Activated naive CD4-positive, alpha-beta T cell (primary cell): ENCODE results near the gene PLD6.
A peak's percentile ranks its signal among the peaks of the same experiment; 100 is the strongest.

Source experiments
- DNase-seq, 4 experiments: peaks; one replicate each; lab custom pipeline; 2025; lab: John Stamatoyannopoulos, UW

Gene PLD6

DNA sequence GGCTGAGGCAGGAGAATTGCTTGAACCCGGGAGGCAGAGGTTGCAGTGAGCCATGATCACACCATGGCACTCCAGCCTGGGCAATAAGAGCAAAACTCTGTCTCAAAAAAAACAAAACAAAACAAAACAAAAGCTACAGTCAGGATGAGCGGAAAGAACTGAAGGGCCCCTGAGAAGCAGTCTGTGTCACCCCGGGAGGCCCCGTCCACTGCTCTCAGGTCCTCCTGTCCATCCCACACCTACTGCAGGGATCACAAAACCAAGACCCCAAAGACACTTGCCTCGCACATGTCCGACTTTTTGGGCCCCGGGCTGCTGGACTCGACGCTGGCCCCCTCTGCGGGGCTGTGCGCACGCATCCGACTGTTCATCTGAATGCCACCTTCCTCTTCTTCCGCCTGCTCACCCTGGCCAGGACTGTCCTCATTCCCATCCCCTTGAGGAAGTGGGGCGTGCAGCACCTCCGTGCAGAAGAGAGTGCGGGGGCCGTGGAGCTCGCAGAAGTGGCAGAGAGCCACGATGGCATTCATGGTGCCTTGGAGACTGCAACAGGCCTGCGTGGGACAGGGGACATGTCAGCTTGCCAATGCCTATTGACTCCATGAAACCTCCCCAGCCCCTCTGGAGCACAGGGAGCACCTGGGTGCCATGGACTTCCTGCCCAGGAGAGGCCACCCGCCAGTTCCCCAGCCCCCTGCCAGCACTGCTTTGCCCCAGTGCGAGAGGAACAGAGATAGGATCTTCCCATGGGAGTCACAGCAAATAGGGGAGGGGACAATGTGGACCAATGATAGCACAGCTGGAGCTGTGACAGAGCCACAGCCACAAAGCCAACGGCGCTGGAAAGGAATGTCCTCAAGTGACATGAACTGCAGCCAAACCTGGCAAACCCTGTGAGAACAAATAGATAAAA is 21.7 kb upstream of the PLD6 start:
- DNase-seq = no peak

DNA sequence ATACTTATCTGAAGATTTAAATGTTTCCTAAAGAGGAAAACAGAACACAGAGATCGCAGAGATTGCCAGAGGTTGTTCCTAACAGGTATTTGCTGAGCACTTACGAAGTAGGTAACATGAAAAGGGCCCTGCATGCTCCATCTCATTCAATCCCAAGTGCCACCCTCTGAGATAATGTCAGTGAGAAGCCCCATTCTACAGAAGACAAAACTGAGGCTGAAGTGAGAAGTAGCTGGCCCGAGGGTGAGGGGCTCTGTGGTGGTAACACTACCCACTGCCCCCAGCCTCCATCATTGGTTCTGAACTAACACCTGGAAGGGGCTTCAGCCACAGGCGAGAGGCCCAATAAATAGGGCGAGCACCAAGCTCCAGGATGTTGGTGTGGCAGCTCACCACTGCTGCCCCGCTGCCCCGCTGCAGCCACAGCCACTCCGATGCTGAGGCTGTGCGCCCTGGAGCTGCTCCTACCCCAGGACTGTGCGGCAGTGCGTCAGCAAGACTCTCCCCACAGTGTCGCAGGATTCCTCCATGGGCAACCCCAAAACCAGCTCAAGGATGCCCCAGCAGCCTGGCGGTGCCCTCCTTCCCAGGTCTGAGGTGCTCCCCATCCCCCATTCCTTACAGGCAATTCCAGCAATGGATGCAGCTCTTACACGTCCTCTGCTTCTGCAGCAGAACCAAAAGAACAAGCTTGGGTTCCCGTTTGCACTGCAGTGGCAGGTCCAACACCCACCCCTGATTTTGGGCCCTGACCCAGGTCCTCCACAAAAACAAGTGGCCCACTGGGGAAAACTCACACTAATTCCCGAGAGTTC is 20.5 kb upstream of the PLD6 start:
- DNase-seq = no peak

DNA sequence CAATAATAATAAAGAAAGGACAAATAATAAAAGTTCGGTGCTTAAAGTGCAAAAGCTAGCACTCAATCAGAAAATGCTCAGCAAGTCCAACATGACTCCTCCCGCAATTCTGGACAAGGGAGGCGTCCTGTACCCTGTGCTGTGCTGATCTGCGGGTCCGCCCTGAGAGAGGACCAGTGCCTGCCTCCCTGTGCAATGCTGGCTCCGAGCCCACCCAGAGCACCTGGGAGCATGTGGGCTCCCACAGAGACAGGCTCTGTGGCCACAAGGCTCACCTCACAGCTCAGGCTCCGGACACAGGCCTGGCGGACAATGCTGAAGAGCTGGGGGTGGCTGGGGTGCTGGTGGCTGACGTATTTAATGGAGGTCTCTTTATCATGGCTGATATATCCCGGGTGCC is 19.8 kb upstream of the PLD6 start:
- DNase-seq = no peak

DNA sequence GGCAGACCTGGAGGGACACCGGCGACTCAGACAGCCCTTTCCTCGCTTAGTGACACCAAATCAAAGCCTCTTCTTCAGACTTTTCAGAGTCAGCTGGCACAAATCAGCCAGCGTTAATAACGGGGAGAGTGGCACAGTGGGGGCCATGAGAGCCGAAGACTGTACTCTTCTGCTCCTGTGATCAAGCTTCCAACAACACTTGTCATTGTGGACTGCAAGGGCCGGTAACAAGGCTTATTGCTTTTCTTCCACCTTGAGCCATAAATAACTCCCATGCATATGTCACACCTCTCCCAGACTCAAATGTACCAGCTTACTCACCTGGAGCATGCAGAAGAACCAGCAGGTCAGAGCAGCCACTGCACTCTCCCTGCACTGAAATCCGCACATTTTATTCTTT is 18.0 kb upstream of the PLD6 start:
- DNase-seq = no peak

DNA sequence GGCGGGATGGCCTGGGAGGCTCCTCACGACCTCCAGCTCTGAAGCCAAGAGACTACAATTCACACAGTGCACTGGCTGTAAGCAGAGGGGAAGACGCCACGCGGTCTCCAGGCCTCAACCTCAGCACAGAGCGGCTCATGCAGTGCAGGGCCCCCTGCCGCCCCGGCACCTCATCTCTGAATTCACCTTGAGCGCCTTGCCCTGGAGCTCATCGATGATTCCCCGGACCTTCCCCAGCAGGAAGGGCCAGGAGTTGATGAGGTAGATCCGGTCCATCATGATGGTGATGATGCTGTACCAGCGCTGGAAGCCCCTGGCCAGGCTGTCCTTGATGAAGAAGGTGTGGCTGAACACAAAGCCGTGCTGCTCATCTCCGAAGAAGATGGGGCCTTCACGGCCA is 17.6 kb upstream of the PLD6 start:
- DNase-seq = no peak

DNA sequence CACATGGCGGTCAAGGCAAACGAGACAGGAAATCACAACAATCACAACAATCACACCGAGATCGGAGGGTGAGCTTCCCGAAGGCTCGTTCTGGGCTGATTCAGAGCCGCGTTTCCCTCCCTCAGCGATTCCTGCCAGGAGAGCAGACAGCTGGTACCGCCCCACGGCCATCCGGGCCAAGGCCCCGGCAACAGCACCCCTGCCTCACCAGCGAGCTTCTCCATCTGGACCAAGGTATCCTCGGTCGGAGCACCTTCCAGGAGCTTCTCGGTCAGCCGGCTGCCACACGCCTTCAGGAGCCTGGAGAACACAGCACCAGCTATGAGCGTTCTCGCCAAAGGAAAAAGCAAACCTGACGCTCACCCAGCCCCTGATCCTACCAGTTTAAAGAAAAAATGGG is 15.2 kb upstream of the PLD6 start:
- DNase-seq = no peak

DNA sequence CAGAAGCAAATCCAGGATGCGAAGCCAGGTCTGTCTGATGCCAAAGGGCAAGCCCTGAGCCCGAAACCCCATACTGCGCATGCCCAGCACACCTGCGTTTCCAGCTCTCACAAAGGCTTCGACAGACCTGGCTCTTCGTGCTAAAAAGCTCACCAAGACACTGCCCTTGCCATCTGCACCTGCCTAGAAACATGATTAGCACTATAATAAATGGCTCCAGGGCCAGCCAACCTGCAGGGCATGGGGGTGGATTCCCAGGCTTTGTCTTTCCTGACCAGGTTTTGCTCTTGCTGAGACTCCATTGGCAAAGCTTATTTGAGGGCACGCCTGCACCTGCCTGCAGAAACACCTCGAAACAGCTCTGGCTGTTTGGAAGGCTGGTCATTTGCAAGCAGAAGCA is 14.4 kb upstream of the PLD6 start:
- no peak for DNase-seq

DNA sequence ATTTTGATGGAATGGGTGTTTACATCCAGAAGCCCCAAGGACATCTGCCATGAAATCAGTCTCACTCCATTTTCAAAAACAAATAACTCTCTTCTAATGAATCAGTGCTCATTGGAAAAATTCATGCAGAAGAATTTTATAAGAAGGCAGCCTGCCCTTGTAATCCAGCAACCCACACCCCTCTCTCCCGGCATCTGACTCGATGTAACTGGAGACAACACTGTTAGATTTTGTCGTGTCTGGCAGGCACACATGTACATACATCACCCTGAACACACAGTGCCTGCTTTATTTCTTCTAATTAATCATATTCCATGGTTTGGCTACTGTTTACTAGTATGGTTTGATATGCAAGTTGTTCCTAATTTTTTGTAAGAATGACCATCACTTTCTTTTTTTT is 11.9 kb upstream of the PLD6 start:
- no peak for DNase-seq

GRCh38 chr17:17216776-17217175 is 10.6 kb upstream of the PLD6 start:
- DNase-seq = no peak

DNA sequence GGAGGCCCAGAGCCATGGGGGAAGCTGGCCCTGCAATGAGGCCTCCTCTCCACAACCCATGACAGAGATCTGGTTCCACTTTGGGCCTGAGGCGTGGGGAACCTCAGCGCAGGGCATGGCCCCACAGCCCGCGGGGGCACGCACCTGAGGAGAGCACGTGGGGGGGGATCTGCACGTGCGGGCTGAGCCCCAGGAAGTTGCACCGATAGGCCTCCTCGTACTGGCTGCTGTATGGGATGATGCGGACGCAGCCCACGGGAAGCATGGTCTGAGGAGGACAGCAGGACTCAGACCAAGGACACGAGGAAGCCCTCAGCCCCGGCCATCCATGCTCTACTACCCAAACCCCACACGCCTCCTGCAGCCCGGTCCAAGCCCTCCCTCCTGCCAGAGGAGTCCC is 10.1 kb upstream of the PLD6 start:
- DNase-seq = no peak

DNA sequence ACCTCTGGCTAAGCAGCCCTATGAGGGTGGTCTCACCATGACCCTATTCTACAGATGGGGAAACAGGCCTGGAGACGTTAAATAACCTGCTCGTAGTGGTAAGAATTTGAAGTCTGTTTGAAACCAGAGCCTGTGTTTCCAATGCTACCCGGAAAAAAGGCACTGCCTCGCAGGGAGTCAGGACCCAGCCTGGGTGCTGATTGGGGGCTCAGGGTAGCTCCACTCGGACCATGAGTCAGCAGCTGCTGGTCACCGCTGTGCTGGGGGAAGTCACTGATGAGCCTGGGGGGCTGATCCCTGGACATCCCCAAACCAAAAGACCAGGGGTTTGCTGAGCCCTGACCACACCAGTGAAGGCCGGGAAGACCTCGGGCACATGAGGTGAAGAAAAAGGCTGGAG is 9.4 kb upstream of the PLD6 start:
- no peak for DNase-seq

- no peak for DNase-seq
Observed at GRCh38 chr17:17214646-17215436, 8.7 kb upstream of the PLD6 start.

DNA sequence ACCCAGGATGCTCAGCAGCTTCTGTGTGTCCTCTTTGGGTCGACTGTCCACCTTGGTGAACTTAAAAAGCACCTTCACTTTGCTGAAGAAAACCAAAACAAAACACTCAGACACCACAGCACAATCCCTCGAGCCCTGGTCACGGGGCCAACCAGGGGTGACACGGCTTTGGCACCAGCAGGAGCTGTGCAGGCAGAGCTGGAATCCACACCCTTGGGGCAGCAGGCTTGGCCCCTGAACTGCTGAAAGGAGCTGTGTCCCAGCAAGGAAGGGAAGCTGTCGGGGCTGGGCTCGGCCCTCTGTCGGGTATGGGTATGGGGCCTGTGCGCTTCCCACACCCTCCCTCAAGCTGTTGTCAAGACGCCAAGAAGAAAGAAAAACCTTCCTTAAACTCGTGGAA is 7.6 kb upstream of the PLD6 start:
- DNase-seq = no peak

DNA sequence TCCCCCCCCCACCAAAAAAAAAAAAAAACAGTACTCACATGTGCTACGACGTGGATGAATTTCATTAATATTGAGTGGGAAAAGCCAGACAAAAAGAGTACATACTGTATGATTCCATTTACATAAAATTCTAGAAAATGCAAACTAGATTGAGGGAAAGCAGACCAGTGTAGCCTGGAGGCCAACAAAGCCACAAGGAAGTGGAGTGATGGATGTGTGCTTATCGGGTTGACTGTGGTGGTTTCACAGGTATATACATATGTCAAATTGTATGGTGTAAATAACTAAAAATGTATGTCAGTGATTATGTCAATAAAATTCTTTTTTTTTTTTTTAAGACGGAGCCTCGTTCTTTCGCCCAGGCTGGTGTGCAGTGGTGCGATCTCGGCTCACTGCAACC is 1.9 kb upstream of the PLD6 start:
- no peak for DNase-seq

GRCh38 chr17:17206913-17207335 is 791 bp upstream of the PLD6 start:
- DNase-seq = no peak

- DNase-seq = peak; percentile 32 to 42 (median 36)
Observed at GRCh38 chr17:17205368-17206123, 587 bp downstream of the PLD6 start.

- no peak for DNase-seq
Observed at GRCh38 chr17:17204635-17205231, 1.4 kb downstream of the PLD6 start.

DNA sequence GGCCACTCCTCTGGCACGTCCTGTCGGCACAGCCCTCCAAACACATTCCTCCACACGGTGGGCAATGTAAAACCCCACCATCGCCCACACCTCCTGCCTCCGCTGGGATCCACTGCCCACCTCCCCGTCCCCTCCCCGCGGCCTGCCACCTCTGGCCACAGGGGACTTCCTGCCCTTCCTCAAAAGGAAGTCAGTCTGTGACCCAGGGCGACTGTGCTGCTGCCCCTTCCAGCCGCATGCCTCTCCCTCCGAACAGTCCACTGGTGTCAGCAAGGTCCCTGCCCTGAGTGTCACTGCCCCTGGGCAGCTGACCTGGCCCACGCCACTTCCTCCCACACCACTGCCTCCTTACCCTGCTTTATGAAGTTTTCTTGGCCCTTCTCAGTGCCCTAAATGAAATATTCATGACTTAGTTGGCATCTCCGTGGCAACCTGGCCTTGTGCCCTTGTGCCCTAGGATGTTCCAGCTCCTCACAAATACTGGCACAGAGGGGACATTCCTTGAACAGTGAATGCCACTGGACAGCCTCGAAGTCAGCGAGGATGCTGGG is 2.0 kb downstream of the PLD6 start:
- DNase-seq = no peak

- no peak for DNase-seq
Observed at GRCh38 chr17:17203173-17203730, 2.9 kb downstream of the PLD6 start.

GRCh38 chr17:17201907-17202306 is 4.2 kb downstream of the PLD6 start:
- DNase-seq = no peak

GRCh38 chr17:17201271-17201670 is 4.9 kb downstream of the PLD6 start:
- no peak for DNase-seq
